Stimulated activated naive CD8-positive, alpha-beta T cell treated with anti-CD3 and anti-CD28 coated beads, Interleukin-15, Interleukin-2, amounts not matched to agents 100 ng/mL and 50 ng/mL, for 24 hours (primary cell): ENCODE data around the gene DOCK4.

Experiments used
- H3K27ac Mint-ChIP-seq: one replicate; pipeline ENCODE4 v1.8.0; 2021; ENCODE audit warnings: mild to moderate bottlenecking, mixed read lengths
- H3K27me3 Mint-ChIP-seq: one replicate; pipeline ENCODE4 v1.8.0; 2021; ENCODE audit warnings: mixed read lengths
- H3K36me3 Mint-ChIP-seq: one replicate; pipeline ENCODE4 v1.8.0; 2021; ENCODE audit warnings: low read depth, mixed read lengths
- H3K4me1 Mint-ChIP-seq: one replicate; pipeline ENCODE4 v1.8.0; 2021; ENCODE audit warnings: low read depth, mixed read lengths
- H3K4me3 Mint-ChIP-seq: one replicate; pipeline ENCODE4 v1.8.0; 2021; ENCODE audit warnings: mild to moderate bottlenecking, mixed read lengths
- H3K9me3 Mint-ChIP-seq: one replicate; pipeline ENCODE4 v1.8.0; 2021; ENCODE audit warnings: mixed read lengths

Gene DOCK4

GRCh38 chr7:111694376-111694775 lies 511.8 kb downstream of the DOCK4 start:
- Mint-ChIP-seq H3K27me3 (peaks cover 4% of the 10 kb centered on the region), H3K4me3 (no peak overlapping the region), H3K27ac (no peak overlapping the region), H3K4me1 (no peaks in the 10 kb centered on the region), H3K9me3 (no peaks in the 10 kb centered on the region), H3K36me3 (no peaks in the 10 kb centered on the region)

- Mint-ChIP-seq H3K4me1 (no peaks in the 10 kb centered on the region), H3K4me3 (no peak overlapping the region), H3K9me3 (no peaks in the 10 kb centered on the region), H3K36me3 (no peaks in the 10 kb centered on the region), H3K27me3 (peaks cover 16% of the 10 kb centered on the region), H3K27ac (no peak overlapping the region)
Measured at GRCh38 chr7:111690364-111691111, 515.7 kb downstream of the DOCK4 start.

DNA sequence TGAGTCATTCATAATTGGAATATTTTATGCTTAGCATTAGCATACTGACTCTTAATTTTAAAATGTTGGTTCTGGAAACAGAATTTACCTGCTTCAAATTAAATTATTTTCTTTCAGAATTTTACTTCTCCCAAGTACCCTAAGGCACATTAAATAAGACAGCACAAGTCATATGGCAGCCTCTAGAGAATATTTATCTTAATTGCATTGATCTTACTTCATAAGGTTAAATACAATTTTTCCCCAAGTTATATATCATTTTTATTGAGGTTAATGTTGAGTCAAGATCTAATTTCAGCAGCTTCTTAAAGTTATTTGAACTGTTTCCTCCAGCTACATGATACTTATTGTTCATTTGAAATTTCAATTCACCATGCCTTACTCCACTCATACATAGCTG lies 520.9 kb downstream of the DOCK4 start:
- Mint-ChIP-seq H3K4me3 (no peak overlapping the region), H3K27me3 (peaks cover 15% of the 10 kb centered on the region), H3K36me3 (no peaks in the 10 kb centered on the region), H3K27ac (no peak overlapping the region), H3K4me1 (no peaks in the 10 kb centered on the region), H3K9me3 (no peaks in the 10 kb centered on the region)

DNA sequence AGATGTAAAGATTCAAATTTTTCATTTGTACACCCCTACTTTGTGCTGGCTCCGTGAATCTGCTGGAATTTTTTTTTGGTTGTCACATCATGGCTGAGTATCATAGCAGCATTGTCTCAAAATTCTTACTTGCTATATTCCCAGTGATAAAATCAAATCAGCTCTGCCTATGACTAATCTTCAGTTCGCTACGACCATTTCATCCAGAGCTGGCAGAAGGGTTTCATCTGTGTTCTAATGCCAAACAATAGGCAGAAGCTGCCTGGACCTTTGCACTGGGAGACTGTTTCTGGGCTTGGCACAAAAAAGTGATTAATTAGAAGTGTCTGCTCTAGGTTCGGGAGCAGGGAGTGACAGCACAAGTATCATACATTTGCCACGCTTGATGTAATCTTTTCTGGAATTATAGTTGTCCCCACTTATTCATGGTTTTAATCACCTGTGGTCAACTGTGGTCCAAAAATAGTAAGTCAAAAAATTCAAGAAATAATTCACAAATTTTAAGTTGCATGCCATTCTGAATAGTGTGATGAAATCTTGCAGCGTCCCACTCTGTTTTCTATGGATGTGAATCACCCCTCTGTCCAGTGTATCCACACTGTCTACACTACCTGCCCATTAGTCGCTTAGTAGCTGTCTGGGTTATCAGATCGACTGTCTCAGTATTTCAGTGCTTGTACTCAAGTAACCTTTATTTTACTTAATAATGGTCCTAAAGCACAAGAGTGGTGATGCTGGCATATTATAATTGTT lies 523.4 kb downstream of the DOCK4 start:
- Mint-ChIP-seq H3K36me3 (no peaks in the 10 kb centered on the region), H3K4me1 (no peaks in the 10 kb centered on the region), H3K4me3 (no peak overlapping the region), H3K27ac (no peak overlapping the region), H3K9me3 (no peaks in the 10 kb centered on the region), H3K27me3 (peaks cover 13% of the 10 kb centered on the region)

- Mint-ChIP-seq H3K27ac (no peak overlapping the region), H3K4me3 (no peak overlapping the region), H3K4me1 (no peaks in the 10 kb centered on the region)
Measured at GRCh38 chr7:111681242-111681641, 525.0 kb downstream of the DOCK4 start.

DNA sequence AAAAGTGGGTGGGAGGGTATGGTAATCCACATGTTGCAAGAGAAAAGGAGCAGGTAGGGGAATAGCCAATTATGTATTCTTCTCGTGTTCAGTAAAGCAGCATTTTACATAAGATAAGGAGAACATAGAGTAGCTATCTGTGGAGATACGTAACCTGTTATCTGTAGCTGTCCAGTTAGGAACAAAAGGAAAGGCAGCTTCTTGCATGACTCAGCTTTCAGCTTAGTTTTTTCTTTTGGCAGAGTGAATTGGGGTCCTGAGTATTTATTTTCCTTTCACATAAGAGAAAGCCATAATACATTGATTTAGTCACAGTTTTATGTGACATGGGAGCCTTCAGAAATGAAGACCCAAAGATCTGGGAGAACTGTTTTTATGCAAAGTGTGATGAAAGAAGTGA lies 527.2 kb downstream of the DOCK4 start:
- no peak overlapping the region for H3K27ac Mint-ChIP-seq
- H3K36me3 Mint-ChIP-seq = no peaks in the 10 kb centered on the region
- peaks cover 10% of the 10 kb centered on the region for H3K27me3 Mint-ChIP-seq
- H3K9me3 Mint-ChIP-seq = no peaks in the 10 kb centered on the region
- H3K4me1 Mint-ChIP-seq = no peaks in the 10 kb centered on the region
- H3K4me3 Mint-ChIP-seq = no peak overlapping the region

More at GRCh38 chr7:111681242-111681641, 525.0 kb downstream of the DOCK4 start:
- Mint-ChIP-seq H3K9me3 (no peaks in the 10 kb centered on the region), H3K27me3 (peaks cover 8% of the 10 kb centered on the region), H3K36me3 (no peaks in the 10 kb centered on the region)

DNA sequence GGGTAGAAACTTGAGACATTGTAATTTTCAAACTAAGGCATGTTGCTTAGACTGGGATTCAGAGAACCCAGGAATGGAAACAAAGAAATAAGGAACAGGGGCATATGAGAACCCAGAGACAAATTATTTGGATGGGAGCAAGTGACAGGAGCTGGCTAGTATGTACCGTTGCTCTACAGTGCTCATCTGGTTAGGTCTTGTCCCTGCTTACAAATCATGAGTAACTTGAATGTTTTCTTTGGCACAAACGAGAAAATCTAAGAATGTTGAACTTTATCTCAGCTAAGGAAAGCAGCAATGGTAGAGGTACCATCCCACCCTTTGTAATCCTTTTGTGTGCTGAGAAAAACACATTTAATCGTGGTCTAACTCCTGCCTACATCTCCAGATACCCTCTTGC lies 527.9 kb downstream of the DOCK4 start:
- H3K27me3 Mint-ChIP-seq = peaks cover 14% of the 10 kb centered on the region
- no peaks in the 10 kb centered on the region for H3K36me3 Mint-ChIP-seq
- H3K4me1 Mint-ChIP-seq = no peaks in the 10 kb centered on the region
- H3K27ac Mint-ChIP-seq = no peak overlapping the region
- no peaks in the 10 kb centered on the region for H3K9me3 Mint-ChIP-seq
- no peak overlapping the region for H3K4me3 Mint-ChIP-seq

GRCh38 chr7:111677848-111678247 lies 528.4 kb downstream of the DOCK4 start:
- H3K27me3 Mint-ChIP-seq = peaks cover 18% of the 10 kb centered on the region
- H3K27ac Mint-ChIP-seq = no peak overlapping the region
- H3K4me3 Mint-ChIP-seq = no peak overlapping the region
- no peaks in the 10 kb centered on the region for H3K4me1 Mint-ChIP-seq
- H3K9me3 Mint-ChIP-seq = no peaks in the 10 kb centered on the region
- H3K36me3 Mint-ChIP-seq = no peaks in the 10 kb centered on the region

- Mint-ChIP-seq H3K9me3 (no peaks in the 10 kb centered on the region), H3K36me3 (no peaks in the 10 kb centered on the region), H3K4me3 (no peak overlapping the region), H3K27me3 (peaks cover 18% of the 10 kb centered on the region), H3K4me1 (no peaks in the 10 kb centered on the region), H3K27ac (no peak overlapping the region)
Measured at GRCh38 chr7:111676811-111677210, 529.4 kb downstream of the DOCK4 start.
